Activated CD8-positive, alpha-beta T cell treated with anti-CD3 and anti-CD28 coated beads for 36 hours (primary cell): ENCODE results near the gene MACROD2. TPM values are rescaled to one million over a fixed set of nuclear protein-coding genes. Genes with fewer than 3 reads are reported as not detected.

Experiments
- ATAC-seq: fragments of 200-7000 bp; cut with Tn5 transposase; one replicate; pipeline ENCODE4 v1.10.0; 2021; ENCODE audit warnings: mild to moderate bottlenecking, moderate library complexity
- CTCF ChIA-PET: fragments of 350-600 bp; sonication (Branson Sonifier 250); formaldehyde crosslinking; loops from one replicate; lab custom pipeline; 2021; ENCODE audit warnings: antibody characterized with exemption; lab: Charles Lee
- POLR2A ChIA-PET: fragments of 350-600 bp; sonication (Branson Sonifier 250); formaldehyde crosslinking; loops from one replicate; lab custom pipeline; 2021; ENCODE audit warnings: antibody characterized with exemption; lab: Charles Lee
- DNase-seq: peaks from one replicate; pipeline ENCODE4 v3.0.0-alpha.2; 2020
- H3K27ac Mint-ChIP-seq: one replicate; pipeline ENCODE4 v1.8.0; 2021; ENCODE audit warnings: mild to moderate bottlenecking, mixed read lengths
- H3K27me3 Mint-ChIP-seq: one replicate; pipeline ENCODE4 v1.8.0; 2021; ENCODE audit warnings: mixed read lengths
- H3K36me3 Mint-ChIP-seq: one replicate; pipeline ENCODE4 v1.8.0; 2021; ENCODE audit warnings: low read depth, mixed read lengths
- H3K4me1 Mint-ChIP-seq: one replicate; pipeline ENCODE4 v1.8.0; 2021; ENCODE audit warnings: low read depth, mixed read lengths
- H3K4me3 Mint-ChIP-seq: one replicate; pipeline ENCODE4 v1.8.0; 2021; ENCODE audit warnings: mild to moderate bottlenecking, moderate library complexity, mixed read lengths
- H3K9me3 Mint-ChIP-seq: one replicate; pipeline ENCODE4 v1.8.0; 2021; ENCODE audit warnings: mixed read lengths
- intact Hi-C: fragments of 100-400 bp; cut with micrococcal nuclease; formaldehyde crosslinking; loops from one replicate; pipeline ENCODE4 v1.10.0; 2022
- total RNA-seq, 2 experiments: library from RNA; stranded (reverse); gene quantifications; one replicate each; pipeline ENCODE4 v1.2.3, GENCODE V29; 2021
- TF ChIP-seq, protein P1 (sequence below): fragments of 200-600 bp; IDR thresholded peaks from one replicate; pipeline ENCODE4 v1.8.0; 2022; ENCODE audit warnings: antibody characterized with exemption, mild to moderate bottlenecking

MACROD2 gene
- total RNA-seq, 2 experiments from 2014 or later: not detected

- H3K4me3 Mint-ChIP-seq: no peak overlapping the region
- H3K36me3 Mint-ChIP-seq: no peaks in the 10 kb centered on the region
- H3K27ac Mint-ChIP-seq: no peak overlapping the region
- intact Hi-C loops: no loop called here
- TF ChIP-seq, protein P1, sequence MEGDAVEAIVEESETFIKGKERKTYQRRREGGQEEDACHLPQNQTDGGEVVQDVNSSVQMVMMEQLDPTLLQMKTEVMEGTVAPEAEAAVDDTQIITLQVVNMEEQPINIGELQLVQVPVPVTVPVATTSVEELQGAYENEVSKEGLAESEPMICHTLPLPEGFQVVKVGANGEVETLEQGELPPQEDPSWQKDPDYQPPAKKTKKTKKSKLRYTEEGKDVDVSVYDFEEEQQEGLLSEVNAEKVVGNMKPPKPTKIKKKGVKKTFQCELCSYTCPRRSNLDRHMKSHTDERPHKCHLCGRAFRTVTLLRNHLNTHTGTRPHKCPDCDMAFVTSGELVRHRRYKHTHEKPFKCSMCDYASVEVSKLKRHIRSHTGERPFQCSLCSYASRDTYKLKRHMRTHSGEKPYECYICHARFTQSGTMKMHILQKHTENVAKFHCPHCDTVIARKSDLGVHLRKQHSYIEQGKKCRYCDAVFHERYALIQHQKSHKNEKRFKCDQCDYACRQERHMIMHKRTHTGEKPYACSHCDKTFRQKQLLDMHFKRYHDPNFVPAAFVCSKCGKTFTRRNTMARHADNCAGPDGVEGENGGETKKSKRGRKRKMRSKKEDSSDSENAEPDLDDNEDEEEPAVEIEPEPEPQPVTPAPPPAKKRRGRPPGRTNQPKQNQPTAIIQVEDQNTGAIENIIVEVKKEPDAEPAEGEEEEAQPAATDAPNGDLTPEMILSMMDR: no peak
- ChIA-PET POLR2A (no interaction called here), CTCF (no interaction called here)
- no peak for ATAC-seq
- H3K9me3 Mint-ChIP-seq: peaks cover 2% of the 10 kb centered on the region
- H3K27me3 Mint-ChIP-seq: no peaks in the 10 kb centered on the region
- H3K4me1 Mint-ChIP-seq: no peaks in the 10 kb centered on the region
- DNase-seq: no peak
These were observed 1190.0 kb downstream of the MACROD2 start for GRCh38 chr20:15185322-15185721.

DNA sequence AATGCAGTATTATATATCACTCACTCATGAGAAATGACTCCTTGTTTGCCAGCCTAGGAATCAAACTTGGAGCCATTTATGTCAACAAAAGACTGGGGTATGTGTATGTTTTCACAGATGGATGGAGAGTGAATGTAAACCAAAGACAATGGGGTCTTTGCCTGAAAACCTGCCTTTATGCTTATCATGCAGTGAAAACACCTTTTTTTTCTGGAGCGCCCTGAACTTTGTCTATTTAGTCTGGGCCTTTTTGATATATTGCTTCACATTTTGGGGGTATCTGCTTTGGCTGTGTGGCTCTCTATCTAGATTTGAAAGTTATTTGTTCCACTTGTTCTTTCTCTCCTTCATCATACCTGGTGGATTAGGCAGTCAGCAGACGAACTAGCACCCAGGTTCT is 1190.6 kb downstream of the MACROD2 start:
- ChIA-PET POLR2A (no interaction called here), CTCF (no interaction called here)
- Mint-ChIP-seq H3K27ac (no peak overlapping the region), H3K36me3 (no peaks in the 10 kb centered on the region), H3K9me3 (peaks cover 2% of the 10 kb centered on the region), H3K27me3 (no peaks in the 10 kb centered on the region), H3K4me1 (no peaks in the 10 kb centered on the region), H3K4me3 (no peak overlapping the region)
- TF ChIP-seq, protein P1: no peak
- intact Hi-C loops: no loop called here
- DNase-seq (no peak), ATAC-seq (no peak)

DNA sequence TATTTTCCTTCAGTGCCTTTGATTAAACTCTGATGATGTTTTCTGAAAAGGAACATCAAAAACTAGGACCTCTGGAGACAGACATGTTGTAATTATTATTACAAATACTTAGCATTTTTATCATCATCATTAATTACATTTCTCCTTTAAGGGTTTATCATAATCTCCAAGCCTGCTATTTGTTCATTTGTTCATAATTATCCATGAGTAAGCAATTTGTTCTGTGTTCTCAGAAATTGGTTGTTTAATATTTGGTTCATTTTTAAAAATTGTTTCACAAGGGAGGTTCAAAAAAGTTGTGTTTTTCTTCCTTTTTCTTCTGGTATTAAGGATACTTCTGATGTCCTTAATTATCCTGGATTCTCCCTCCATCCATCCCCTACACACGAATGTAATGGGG is 1192.3 kb downstream of the MACROD2 start:
- TF ChIP-seq, protein P1: no peak
- no peak for DNase-seq
- no peak for ATAC-seq
- Mint-ChIP-seq H3K27me3 (no peaks in the 10 kb centered on the region), H3K36me3 (no peaks in the 10 kb centered on the region), H3K4me3 (no peak overlapping the region), H3K4me1 (no peaks in the 10 kb centered on the region), H3K27ac (no peak overlapping the region), H3K9me3 (peaks cover 2% of the 10 kb centered on the region)
- ChIA-PET POLR2A (no interaction called here), CTCF (no interaction called here)
- intact Hi-C loops: no loop called here

GRCh38 chr20:15188415-15188814 is 1193.1 kb downstream of the MACROD2 start:
- ChIA-PET POLR2A (no interaction called here), CTCF (no interaction called here)
- H3K27ac Mint-ChIP-seq: no peak overlapping the region
- peaks cover 2% of the 10 kb centered on the region for H3K9me3 Mint-ChIP-seq
- H3K36me3 Mint-ChIP-seq: no peaks in the 10 kb centered on the region
- no peak overlapping the region for H3K4me3 Mint-ChIP-seq
- H3K4me1 Mint-ChIP-seq: no peaks in the 10 kb centered on the region
- DNase-seq (no peak), ATAC-seq (no peak)
- TF ChIP-seq, protein P1: no peak
- intact Hi-C loops: no loop called here
- no peaks in the 10 kb centered on the region for H3K27me3 Mint-ChIP-seq

DNA sequence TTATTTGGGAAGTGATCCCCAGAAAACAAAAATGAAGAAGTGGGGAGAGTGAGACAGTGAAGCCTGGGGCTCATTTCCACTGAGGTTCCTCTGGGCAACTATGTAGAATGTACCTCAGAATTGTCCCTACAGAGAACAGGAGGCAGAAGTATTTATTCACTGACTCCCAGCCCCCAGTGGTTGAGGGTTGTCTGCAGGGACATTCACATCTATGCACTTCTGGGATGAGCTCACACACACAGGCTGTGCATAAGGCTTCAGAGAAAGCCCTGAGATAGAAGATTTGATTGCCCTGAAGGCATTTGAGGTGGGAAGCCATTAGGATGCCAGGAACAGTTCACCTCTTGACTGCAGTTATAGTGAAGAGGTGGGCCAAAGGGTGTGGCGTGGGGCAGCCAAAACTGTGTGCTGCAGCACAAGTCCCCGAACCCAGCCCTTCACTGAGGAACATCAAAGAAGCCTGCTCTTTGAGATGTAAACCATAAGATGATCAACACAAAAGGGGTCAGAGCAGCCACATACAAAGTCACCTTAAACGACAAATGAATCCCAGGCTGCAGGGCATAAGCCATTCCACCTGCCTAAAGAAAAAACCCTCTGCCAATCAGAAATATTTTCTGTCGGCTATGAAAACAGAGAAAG is 1195.9 kb downstream of the MACROD2 start:
- TF ChIP-seq, protein P1: no peak
- Mint-ChIP-seq H3K9me3 (peaks cover 4% of the 10 kb centered on the region), H3K27ac (no peak overlapping the region), H3K36me3 (no peaks in the 10 kb centered on the region), H3K4me1 (no peaks in the 10 kb centered on the region), H3K27me3 (no peaks in the 10 kb centered on the region), H3K4me3 (no peak overlapping the region)
- DNase-seq: no peak
- no peak for ATAC-seq
- ChIA-PET POLR2A (no interaction called here), CTCF (no interaction called here)
- intact Hi-C loops: no loop called here
